HepG2 (cell line): ENCODE data around the gene ZCCHC3. TPM values are rescaled to one million over a fixed set of nuclear protein-coding genes. Genes with fewer than 3 reads are reported as not detected.

Source experiments
- ARHGAP35 ChIP-seq: sonication (generic); formaldehyde crosslinking; IDR thresholded peaks from 2 replicates; pipeline ENCODE4 v1.9.0; 2022; ENCODE audit warnings: mild to moderate bottlenecking, inconsistent platforms, moderate library complexity, missing genetic modification reagents, borderline replicate concordance
- ELK4 ChIP-seq: sonication (generic); formaldehyde crosslinking; IDR thresholded peaks from 2 replicates; pipeline ENCODE4 v1.9.0; 2021; ENCODE audit warnings: missing genetic modification reagents, borderline replicate concordance
- FOXC1 ChIP-seq: sonication (generic); formaldehyde crosslinking; IDR thresholded peaks from 2 replicates; pipeline ENCODE4 v1.8.0; 2022; ENCODE audit warnings: mild to moderate bottlenecking, missing genetic modification reagents, borderline replicate concordance
- FOXK2 ChIP-seq: fragments of 450-650 bp; IDR thresholded peaks from 2 replicates; pipeline ENCODE4 v1.6.1; 2016
- GRHL1 ChIP-seq: sonication (generic); formaldehyde crosslinking; conservative IDR thresholded peaks from 2 replicates; pipeline ENCODE4 v1.8.0; 2022; ENCODE audit warnings: missing genetic modification reagents
- HNRNPH1 ChIP-seq: fragments of 200-400 bp; formaldehyde crosslinking; optimal IDR thresholded peaks from 2 replicates; pipeline ENCODE3; 2017; ENCODE audit warnings: mild to moderate bottlenecking, low read depth, low read length
- HOXD1 ChIP-seq: sonication (generic); formaldehyde crosslinking; IDR thresholded peaks from 2 replicates; pipeline ENCODE4 v1.5.0; 2020; ENCODE audit warnings: missing genetic modification reagents
- KDM5B ChIP-seq: sonication (generic); formaldehyde crosslinking; IDR thresholded peaks from 2 replicates; pipeline ENCODE4 v1.4.0; 2020; ENCODE audit warnings: missing genetic modification reagents, mild to moderate bottlenecking, borderline replicate concordance
- NCOA2 ChIP-seq: sonication (generic); formaldehyde crosslinking; IDR thresholded peaks from 2 replicates; pipeline ENCODE4 v1.8.0; 2022; ENCODE audit warnings: inconsistent platforms
- NKX3-1 ChIP-seq: sonication (generic); formaldehyde crosslinking; IDR thresholded peaks from 2 replicates; pipeline ENCODE4 v1.5.0; 2020; ENCODE audit warnings: missing genetic modification reagents
- PBX3 ChIP-seq: sonication (generic); formaldehyde crosslinking; IDR thresholded peaks from 2 replicates; pipeline ENCODE4 v1.8.1; 2023; ENCODE audit warnings: missing genetic modification reagents, inconsistent platforms, borderline replicate concordance
- PCBP2 ChIP-seq: fragments of 200-400 bp; formaldehyde crosslinking; optimal IDR thresholded peaks from 2 replicates; pipeline ENCODE3; 2018; ENCODE audit warnings: low read length, low read depth; ENCODE audit not compliant: poor library complexity, severe bottlenecking
- PHF20 ChIP-seq: sonication (generic); formaldehyde crosslinking; IDR thresholded peaks from 2 replicates; pipeline ENCODE4 v1.5.0; 2020; ENCODE audit warnings: mild to moderate bottlenecking, missing genetic modification reagents
- SALL2 ChIP-seq: sonication (generic); formaldehyde crosslinking; IDR thresholded peaks from 2 replicates; pipeline ENCODE4 v1.8.1; 2023; ENCODE audit warnings: mild to moderate bottlenecking, missing genetic modification reagents, inconsistent platforms
- TP53 ChIP-seq: sonication (generic); formaldehyde crosslinking; conservative IDR thresholded peaks from 2 replicates; pipeline ENCODE4 v1.4.0; 2020; ENCODE audit warnings: missing genetic modification reagents
- U2AF2 ChIP-seq: fragments of 200-400 bp; formaldehyde crosslinking; IDR thresholded peaks from 2 replicates; pipeline ENCODE4 v1.6.1; 2017; ENCODE audit warnings: low read depth, mild to moderate bottlenecking, low read length
- ZKSCAN5 ChIP-seq: sonication (generic); formaldehyde crosslinking; IDR thresholded peaks from 2 replicates; pipeline ENCODE4 v1.5.1; 2020; ENCODE audit warnings: mild to moderate bottlenecking, missing genetic modification reagents
- ZKSCAN8 ChIP-seq: IDR thresholded peaks from 2 replicates; pipeline ENCODE4 v1.6.1; 2016; ENCODE audit warnings: borderline replicate concordance, missing genetic modification reagents, missing compliant biosample characterization
- ZMAT3 ChIP-seq: sonication (generic); formaldehyde crosslinking; conservative IDR thresholded peaks from 2 replicates; pipeline ENCODE4 v1.7.0; 2021; ENCODE audit warnings: missing genetic modification reagents
- ZNF230 ChIP-seq: sonication (generic); formaldehyde crosslinking; IDR thresholded peaks from 2 replicates; pipeline ENCODE4 v1.4.0; 2020; ENCODE audit warnings: mild to moderate bottlenecking, missing genetic modification reagents
- ZNF496 ChIP-seq: sonication (generic); formaldehyde crosslinking; IDR thresholded peaks from 2 replicates; pipeline ENCODE4 v1.8.1; 2023; ENCODE audit warnings: mild to moderate bottlenecking, moderate library complexity, missing genetic modification reagents; ENCODE audit not compliant: insufficient replicate concordance
- ZNF569 ChIP-seq: sonication (generic); formaldehyde crosslinking; IDR thresholded peaks from 2 replicates; pipeline ENCODE4 v1.5.0; 2020; ENCODE audit warnings: mild to moderate bottlenecking, missing genetic modification reagents, moderate library complexity, borderline replicate concordance
- ZNF570 ChIP-seq: sonication (generic); formaldehyde crosslinking; IDR thresholded peaks from 2 replicates; pipeline ENCODE4 v1.4.0; 2020; ENCODE audit warnings: mild to moderate bottlenecking, missing genetic modification reagents, borderline replicate concordance
- ZNF740 ChIP-seq: sonication (generic); formaldehyde crosslinking; IDR thresholded peaks from 2 replicates; pipeline ENCODE4 v1.4.0; 2020; ENCODE audit warnings: missing genetic modification reagents
- ZNF747 ChIP-seq: sonication (generic); formaldehyde crosslinking; IDR thresholded peaks from 2 replicates; pipeline ENCODE4 v1.8.1; 2023; ENCODE audit warnings: missing genetic modification reagents, mild to moderate bottlenecking, borderline replicate concordance
- ZNF776 ChIP-seq: sonication (generic); formaldehyde crosslinking; IDR thresholded peaks from 2 replicates; pipeline ENCODE4 v1.4.0; 2020; ENCODE audit warnings: mild to moderate bottlenecking, missing genetic modification reagents
- polyA plus RNA-seq, 8 experiments: library from polyadenylated mRNA; depleted of rRNA in 3 of 8; stranded (reverse) in 7 of 8; unstranded in 1 of 8; fragments of >200 nt; fragmentation: Illumina TruSeq in 4 of 8; extraction: Trizol in 4 of 8; gene quantifications; 2 replicates each; pipeline versions ENCODE4 v1.2.1 to v1.2.3, GENCODE V29; 2011 to 2016; ENCODE audit warnings: low read depth in 4 of 8, missing spikeins in 1 of 8, mixed read lengths in 1 of 8; ENCODE audit not compliant: insufficient read depth in 1 of 8
- total RNA-seq, 5 experiments: library from RNA; depleted of rRNA; stranded (reverse); fragments of >200 nt; fragmentation: Illumina TruSeq; extraction: Trizol; gene quantifications; 2 replicates each; pipeline ENCODE4 v1.2.3, GENCODE V29; 2016; ENCODE audit warnings: low read depth in 1 of 5

ZCCHC3 gene
- total and polyA plus RNA-seq, 2 of the 13 experiments (the other 11 are each of a cell fraction or from before 2014, with no cell fraction given) = 46.6 to 63.0 TPM

- TF ChIP-seq ZNF570 (CRISPR knock-in tag) (no peak), ZNF496 (CRISPR knock-in tag) (no peak), ZNF740 (CRISPR knock-in tag) (no peak; the same call in 1 of the 2 replicates), ZNF776 (CRISPR knock-in tag) (peak; percentile 63), TP53 (0 out of 2 replicates have a peak, but pooled peaks have one; percentile 13), NKX3-1 (no peak), SALL2 (CRISPR knock-in tag) (no peak), ZKSCAN8 (CRISPR knock-in tag) (no peak), PBX3 (no peak; the same call in 1 of the 2 replicates), U2AF2 (no peak), ARHGAP35 (CRISPR knock-in tag) (no peak), ZKSCAN5 (CRISPR knock-in tag) (no peak), KDM5B (peak; percentile 48), ZNF230 (CRISPR knock-in tag) (no peak), NCOA2 (peak; percentile 71), ZMAT3 (CRISPR knock-in tag) (peak; percentile 56; the same call in 1 of the 2 replicates), HNRNPH1 (no peak), ELK4 (CRISPR knock-in tag) (no peak), PHF20 (CRISPR knock-in tag) (peak; percentile 41), ZNF747 (CRISPR knock-in tag) (no peak), FOXK2 (no peak), ZNF569 (CRISPR knock-in tag) (no peak), FOXC1 (CRISPR knock-in tag) (no peak; the same call in none of the 2 replicates), HOXD1 (CRISPR knock-in tag) (peak; percentile 15; the same call in 1 of the 2 replicates), GRHL1 (no peak), PCBP2 (no peak)
Measured at GRCh38 chr20:346640-347316, 49.4 kb downstream of the ZCCHC3 start, which contains the start of gene NRSN2 (continued).
